Measurements from ENCODE around the gene LPO.
A peak's percentile ranks its signal among the peaks of the same experiment; 100 is the strongest.

Gene LPO

DNA sequence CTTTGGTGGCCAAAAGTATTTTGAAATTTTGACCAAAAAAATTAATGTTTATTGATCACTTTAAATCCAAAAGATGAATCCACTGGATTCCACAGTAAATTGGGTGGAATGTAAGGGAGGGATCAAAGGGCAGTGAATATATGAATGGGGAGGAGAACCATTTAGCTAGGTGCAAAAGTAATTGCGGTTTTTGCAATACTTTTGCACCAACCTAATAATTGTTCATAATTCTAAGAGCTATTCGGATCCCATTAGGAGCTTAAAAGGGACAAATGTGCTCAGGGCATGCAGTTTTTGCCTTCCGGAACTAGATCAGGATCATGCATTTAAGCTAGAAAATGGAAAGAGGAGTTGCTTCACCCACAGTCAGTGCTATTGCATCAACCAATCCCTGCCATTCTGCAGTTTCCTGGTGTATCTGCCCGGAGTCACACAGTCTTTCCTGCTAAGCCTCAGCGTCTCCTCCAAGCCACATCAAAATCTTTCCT is at the start of gene LPO:
Gene LPO (plus strand): TSS at position 438 of the 488 bp plus-strand sequence. CDS start 4,396 bp downstream, outside the sequence.
- no peak for DNase-seq

DNA sequence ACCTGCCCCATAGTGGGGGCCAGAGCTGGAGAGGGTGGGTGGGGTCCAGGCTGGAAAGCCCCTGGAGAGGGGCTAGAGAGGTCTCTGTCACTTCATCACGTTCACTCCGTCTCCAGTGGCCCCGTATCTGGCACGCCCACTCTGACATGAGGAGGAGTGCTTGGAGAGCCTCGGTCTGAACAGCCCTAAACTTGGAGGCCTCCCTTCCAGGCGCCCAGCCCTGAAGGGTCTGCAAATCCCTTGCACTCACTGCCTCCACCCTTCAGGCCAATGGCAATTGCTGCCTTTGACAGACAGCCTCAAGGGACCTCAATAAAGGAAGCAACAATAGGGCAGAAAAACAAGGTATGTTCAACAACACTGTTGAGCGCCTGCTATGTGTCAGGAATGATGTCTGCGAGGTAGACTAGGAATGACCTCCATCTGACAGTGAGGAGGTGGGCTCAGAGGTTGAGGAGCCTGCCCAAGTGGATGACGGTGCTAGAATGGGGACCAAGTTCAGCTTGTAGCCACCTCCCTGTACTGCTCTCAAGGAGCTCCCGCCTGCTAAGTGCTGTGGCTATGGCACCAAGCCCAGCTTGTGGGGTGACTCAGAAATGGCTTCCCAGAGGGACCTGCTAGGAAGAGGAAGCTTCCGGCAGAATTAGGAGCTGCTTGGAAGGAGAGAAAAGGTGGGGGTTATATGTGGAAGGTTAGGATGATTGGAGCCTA is 48.8 kb upstream of the LPO start:
- no peak for DNase-seq

DNA sequence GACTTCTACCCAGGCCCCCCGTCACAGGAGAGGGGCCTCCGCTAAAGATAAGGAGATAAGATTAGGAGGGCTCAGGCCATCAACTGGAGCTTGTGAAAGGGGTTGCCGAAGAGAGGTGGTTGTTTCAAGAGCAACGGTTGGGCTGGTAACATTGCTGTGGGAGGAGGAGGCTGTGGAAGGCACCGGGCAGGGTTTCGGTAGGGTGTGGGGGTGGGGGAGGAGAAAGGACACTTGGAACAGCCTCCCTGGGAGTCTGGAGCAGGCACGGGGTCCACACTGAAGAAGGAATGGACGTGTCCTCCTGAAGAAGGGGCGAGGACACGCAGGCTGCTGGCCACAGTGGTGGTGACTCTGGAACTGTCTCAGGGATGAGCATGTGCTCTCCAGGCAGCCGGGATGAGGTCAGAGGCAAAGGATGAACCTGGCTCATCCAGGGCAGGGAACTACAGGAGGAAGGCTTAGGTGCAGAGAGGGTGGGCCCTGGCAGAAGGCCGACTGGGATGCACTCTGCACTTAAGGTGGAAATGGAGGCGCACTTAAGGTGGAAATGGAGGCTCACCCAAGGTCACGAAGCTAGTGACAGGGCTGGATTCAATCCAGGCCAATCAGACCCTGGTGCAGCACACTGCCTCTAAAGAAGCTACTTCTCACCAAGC is 47.0 kb upstream of the LPO start:
- DNase-seq = no peak

- DNase-seq = no peak
Measured at GRCh38 chr17:58192612-58193011, 45.8 kb upstream of the LPO start, which contains the start of gene EPX. Gene EPX, plus strand, starts transcription at chr17:58192726. Its CDS starts 121 bp downstream, at chr17:58192847.

GRCh38 chr17:58193641-58194255 is 44.6 kb upstream of the LPO start:
- DNase-seq = no peak

GRCh38 chr17:58195518-58196123 is 42.8 kb upstream of the LPO start:
- no peak for DNase-seq

DNA sequence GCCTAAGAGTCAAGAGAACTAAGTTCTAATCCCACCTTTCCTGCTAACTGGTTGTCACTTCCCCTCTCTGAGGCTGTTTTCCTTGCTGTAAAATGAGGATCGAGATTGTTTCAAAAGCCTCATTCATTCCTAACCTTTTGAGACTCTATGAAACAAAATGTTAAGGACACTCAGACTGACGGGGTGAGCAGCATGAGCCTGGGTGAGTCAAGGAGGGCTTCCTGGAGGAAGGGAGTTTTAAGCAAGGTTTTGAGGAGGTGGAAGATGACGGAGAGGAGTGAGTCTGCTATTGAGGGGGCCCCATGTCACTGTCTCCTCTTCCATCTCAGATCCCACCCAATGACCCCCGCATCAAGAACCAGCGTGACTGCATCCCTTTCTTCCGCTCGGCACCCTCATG is 41.8 kb upstream of the LPO start:
- DNase-seq = no peak

DNA sequence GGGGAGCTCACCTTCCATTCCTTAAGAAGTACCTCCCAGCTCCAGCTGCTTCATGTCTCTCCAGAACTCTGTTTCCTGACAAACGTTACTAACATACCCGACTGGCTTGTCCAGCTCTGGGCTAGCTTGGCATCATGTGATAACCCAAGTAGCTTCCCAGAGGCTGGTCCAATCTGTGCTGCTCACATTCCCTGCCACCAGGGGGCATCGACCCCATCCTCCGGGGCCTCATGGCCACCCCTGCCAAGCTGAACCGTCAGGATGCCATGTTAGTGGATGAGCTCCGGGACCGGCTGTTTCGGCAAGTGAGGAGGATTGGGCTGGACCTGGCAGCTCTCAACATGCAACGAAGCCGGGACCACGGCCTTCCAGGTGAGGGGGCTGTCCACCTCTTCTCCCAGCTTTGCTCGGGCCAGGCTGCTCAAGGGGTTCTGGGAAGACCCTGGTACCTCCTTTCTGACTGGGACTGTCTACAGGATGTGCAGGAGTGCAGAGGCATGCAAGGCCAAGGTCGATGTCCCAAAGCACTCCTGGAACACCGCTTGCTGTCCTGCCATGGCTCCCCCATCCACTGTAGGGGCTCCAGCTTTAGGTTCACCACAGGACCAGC is 38.3 kb upstream of the LPO start:
- DNase-seq = peak; percentile 66 to 76

DNA sequence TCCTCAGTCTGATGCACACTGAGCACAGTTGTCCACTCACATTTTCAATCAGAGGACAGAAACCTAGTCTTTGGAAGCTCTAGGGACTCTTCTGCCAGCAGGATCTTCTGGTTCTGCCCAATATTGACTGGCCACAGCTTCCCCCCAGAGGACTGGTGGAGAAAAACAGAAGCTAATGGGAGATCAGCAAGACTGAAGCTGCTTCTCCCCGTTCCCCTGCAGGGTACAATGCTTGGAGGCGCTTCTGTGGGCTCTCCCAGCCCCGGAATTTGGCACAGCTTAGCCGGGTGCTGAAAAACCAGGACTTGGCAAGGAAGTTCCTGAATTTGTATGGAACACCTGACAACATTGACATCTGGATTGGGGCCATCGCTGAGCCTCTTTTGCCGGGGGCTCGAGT is 35.5 kb upstream of the LPO start:
- no peak for DNase-seq

DNA sequence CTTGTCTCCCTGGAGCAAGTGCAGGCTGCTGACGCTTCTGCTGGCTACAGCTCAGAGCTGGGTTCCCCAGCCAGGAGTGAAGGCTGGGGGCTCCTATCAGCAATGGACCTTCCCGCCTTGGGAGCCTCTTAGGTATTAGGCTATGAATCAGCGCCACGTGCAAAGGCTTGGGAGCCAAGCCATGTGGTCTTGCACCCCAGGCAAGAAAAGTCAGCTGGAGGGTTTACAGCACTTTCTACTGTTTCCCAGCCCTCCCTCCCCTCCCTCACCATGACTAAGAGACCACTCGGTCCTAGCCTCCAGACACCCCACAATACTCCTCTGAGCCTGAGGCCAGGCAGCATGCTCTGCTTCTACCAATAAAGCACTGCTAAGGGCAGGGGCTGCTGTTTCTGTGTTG is 33.6 kb upstream of the LPO start:
- DNase-seq = no peak

DNA sequence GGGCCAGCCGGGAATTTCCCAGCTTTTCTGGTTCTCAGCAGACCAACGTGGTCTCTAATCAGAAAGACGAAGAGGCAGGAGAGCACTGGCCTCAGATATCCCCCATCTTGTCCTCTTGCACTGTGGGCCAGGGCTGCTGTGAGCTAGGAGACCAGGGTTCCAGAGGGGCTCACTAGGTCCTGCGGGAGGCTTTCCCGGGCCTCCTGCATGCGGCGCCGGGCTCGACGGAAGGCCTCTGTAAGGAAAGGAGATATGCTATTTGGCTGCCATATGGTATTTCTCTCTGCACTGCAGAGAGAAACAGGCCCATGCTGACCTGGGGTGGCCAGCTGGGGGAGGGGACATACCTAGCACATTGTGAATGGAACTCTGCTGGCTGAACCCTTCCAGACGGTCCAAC is 32.4 kb upstream of the LPO start:
- no peak for DNase-seq

DNA sequence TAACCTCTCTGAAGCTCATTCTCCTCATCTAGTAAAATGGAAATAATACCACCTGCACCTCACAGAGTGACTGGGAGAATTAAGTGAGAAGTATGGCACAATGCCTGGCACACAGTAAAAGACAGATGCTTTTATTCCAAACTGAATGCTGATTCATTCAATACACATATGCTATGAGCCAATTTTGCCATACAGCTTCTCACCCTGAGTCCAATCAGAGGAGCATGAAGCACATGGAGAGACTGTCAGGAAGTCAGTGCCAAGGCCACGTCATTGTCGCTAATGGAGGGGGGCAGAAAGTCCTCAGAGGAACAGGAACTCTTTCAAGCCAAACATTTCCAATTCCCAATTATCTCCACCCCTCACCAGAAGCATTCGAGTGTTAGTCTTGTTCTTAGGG is 30.9 kb upstream of the LPO start:
- DNase-seq = no peak

- no peak for DNase-seq
Measured at GRCh38 chr17:58208344-58208743, 30.0 kb upstream of the LPO start.

DNA sequence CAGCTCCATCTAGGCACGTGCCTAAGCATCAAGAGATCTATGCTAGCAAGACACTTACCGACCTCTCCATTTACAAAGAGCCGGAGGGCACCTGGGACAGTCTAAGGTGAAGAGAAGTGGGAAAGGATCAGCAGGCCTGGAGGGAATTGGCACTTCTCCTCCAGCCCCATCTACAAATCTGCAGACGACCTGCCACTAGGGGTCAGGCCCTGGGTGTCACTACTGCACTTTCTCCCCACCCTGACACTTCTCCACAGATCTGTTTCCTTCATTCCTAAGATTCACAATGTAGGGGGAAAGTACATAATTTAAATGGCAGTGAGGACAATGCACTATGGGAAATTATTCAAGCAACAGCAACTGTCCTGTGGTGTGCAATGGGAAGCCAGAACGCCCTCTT is 27.5 kb upstream of the LPO start:
- no peak for DNase-seq

DNA sequence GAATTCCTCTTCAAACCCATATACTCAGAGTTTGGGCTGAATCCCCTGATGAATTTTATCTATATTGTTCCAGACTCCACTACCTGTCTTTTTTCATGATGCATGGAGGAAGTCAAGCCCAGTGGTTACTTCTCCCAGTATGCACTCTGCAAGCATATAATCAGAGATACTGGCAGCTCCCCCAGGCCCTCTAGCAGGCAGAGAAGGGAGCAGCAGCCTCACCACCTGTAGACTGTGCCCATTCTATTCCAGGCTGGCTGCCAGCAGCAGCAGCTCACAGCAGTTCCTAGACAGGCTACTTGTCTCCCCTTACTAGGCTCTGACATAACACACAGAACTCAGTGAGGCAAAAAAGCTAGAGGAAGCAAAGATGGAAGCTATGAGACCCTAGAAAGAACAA is 22.7 kb upstream of the LPO start:
- no peak for DNase-seq

- no peak for DNase-seq
Measured at GRCh38 chr17:58217766-58218165, 20.6 kb upstream of the LPO start.

DNA sequence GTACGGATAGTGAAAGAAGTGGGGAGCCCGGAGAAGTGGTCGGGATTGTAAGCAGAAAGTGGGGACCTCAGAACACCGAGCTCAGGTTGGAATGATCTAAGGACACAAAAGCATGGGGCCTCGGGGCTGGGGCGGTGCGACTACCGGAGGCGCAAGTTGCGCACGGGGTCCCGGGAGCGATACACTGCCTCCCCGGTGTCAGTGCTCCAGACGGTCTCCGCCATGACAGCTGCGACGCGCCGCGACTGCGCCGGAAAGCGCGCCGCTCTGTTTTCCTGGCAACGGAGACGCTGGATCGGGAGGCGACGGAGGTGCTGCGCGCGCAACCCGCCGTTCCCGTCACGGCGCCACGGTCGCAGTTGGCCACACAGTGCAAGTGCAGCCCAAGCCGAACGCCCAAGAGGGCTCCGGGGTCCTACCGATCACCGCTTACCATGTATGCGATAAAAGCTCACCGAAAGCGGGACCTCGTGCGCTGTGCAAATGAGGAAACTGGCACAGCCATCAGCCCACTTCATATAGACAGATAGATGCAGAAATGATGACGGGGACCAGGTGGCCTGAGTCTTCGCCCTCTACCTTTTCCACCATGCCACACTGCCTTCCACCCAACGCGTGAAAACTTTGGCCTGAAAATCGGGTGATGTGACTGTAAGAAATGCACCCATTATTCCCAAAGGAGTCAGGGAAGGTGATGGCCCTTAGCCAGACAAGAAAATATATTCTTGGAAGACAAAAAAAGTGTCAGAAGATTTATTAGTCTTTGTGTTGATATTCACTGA is 19.2 kb upstream of the LPO start, which contains the start of gene MKS1:
Gene MKS1 (minus strand): TSS at position 249 of the 782 bp plus-strand sequence. CDS start 25 bp downstream, at position 224.
- peak; percentile 95 to 96 for DNase-seq

- no peak for DNase-seq
Measured at GRCh38 chr17:58219789-58220183, 18.6 kb upstream of the LPO start.

- no peak for DNase-seq
Measured at GRCh38 chr17:58224315-58224714, 14.1 kb upstream of the LPO start.

- no peak for DNase-seq
Measured at GRCh38 chr17:58227733-58228132, 10.7 kb upstream of the LPO start.

DNA sequence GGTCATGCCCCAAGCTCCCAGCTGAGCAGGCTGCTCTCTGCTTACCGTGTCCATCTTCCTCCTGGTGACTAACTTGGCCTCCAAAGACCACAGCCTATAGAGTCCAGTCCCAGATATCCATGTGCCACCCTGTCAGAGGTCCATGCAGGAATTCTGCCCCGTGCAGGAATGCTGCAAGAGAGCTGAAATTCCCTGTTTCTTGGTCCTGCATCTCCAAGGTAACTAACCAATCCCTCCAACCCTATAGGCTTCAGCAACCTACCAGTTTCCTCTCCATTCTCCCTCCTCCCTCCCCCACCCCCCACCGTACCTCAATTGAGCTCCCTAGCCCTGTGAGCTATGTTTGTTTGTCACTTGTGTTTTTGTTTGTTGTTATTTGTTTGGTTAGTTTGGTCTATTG is 9.7 kb upstream of the LPO start:
- no peak for DNase-seq

DNA sequence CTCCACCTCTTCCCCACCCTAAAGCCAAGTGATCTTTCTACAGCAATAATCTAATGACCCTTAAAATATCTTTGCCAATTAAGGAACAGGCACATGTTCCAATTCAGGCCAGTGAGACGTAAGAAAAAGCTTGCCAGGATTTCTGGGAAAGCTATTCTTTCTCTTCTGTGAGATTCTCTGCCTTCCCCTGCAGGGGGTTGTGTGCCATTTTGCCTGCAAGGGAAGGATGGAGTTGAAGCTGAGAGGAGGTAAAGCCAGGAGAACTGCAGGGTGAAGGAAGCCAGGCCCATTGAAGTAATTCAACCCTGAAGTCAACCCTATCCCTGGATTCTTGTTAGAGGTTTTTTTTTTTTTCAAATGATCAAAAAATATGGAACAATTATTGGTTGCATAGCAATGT is 9.0 kb upstream of the LPO start:
- no peak for DNase-seq

Measured in activated CD4-positive, alpha-beta T cell treated with anti-CD3 and anti-CD28 coated beads, Interleukin-2, amount 50 U/mL, for 48 hours (primary cell).